ENCODE data around the gene PPP1R16B.

Gene PPP1R16B

GRCh38 chr20:38937000-38937399 lies 131.5 kb downstream of the PPP1R16B start:
- DNase-seq (ENCODE audit: extremely low read depth, low read depth), result no peak
- TF ChIP-seq, protein P1, sequence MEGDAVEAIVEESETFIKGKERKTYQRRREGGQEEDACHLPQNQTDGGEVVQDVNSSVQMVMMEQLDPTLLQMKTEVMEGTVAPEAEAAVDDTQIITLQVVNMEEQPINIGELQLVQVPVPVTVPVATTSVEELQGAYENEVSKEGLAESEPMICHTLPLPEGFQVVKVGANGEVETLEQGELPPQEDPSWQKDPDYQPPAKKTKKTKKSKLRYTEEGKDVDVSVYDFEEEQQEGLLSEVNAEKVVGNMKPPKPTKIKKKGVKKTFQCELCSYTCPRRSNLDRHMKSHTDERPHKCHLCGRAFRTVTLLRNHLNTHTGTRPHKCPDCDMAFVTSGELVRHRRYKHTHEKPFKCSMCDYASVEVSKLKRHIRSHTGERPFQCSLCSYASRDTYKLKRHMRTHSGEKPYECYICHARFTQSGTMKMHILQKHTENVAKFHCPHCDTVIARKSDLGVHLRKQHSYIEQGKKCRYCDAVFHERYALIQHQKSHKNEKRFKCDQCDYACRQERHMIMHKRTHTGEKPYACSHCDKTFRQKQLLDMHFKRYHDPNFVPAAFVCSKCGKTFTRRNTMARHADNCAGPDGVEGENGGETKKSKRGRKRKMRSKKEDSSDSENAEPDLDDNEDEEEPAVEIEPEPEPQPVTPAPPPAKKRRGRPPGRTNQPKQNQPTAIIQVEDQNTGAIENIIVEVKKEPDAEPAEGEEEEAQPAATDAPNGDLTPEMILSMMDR (IDR thresholded peaks at IDR 0.05; ENCODE audit: low read depth, low read length), result no peak

DNA sequence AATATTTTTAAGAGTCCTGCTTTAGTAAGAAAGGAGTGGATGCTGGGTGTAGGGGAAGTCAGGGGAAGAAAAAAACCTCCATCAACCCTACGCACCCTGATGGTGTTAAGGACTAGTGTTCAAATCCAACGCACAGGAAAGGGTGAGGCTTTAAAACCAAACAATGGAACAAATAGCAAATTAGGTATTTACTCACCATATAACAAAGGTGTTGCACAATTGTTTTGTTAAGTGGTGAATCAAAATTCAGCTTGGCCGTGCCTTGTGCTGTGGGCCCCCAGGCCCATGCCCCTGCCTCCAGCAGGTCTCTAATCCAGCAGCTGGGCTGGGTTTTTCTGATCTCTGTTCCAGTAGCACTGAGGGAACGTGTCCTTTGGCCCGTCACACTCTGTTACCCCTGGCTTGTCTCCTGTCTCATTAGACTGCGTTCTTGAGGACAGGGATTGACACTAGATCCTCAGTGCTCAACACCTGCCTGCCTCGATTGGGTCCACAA lies 132.5 kb downstream of the PPP1R16B start:
- TF ChIP-seq, protein P1 (IDR thresholded peaks at IDR 0.05; ENCODE audit: low read depth, low read length), result no peak
- DNase-seq (ENCODE audit: extremely low read depth, low read depth), result no peak

- DNase-seq (ENCODE audit: extremely low read depth, low read depth), result no peak
- TF ChIP-seq, protein P1 (IDR thresholded peaks at IDR 0.05; ENCODE audit: low read depth, low read length), result no peak
These were observed 134.2 kb downstream of the PPP1R16B start for GRCh38 chr20:38939686-38940085.

- no peak for DNase-seq (ENCODE audit: extremely low read depth, low read depth)
- TF ChIP-seq, protein P1 (IDR thresholded peaks at IDR 0.05; ENCODE audit: low read depth, low read length), result no peak
These were observed 135.1 kb downstream of the PPP1R16B start for GRCh38 chr20:38940644-38941043.

- DNase-seq (ENCODE audit: extremely low read depth, low read depth), result no peak
- TF ChIP-seq, protein P1 (IDR thresholded peaks at IDR 0.05; ENCODE audit: low read depth, low read length), result no peak
These were observed 136.4 kb downstream of the PPP1R16B start for GRCh38 chr20:38941726-38942389.

- TF ChIP-seq, protein P1 (IDR thresholded peaks at IDR 0.05; ENCODE audit: low read depth, low read length), result no peak
- DNase-seq (ENCODE audit: extremely low read depth, low read depth), result no peak
These were observed 139.5 kb downstream of the PPP1R16B start for GRCh38 chr20:38945012-38945411.

DNA sequence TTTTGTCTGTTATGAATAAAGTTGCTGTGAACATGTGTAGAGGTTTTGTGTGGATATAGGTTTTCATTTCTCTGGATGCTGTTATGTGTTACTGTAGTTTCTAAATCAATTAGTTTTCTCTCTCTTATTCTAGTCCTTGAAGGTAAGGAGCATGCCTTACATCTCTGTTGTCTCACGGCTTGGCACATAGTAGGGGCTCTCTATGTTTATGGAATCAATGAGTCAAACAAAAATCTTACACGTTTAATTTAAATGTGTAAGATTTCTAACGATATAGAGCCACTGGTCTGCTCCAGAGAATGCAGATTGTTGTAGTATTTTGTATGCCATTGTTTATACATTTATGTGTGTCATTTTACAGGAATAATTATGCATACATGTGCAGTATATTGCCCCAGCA lies 141.3 kb downstream of the PPP1R16B start:
- TF ChIP-seq, protein P1 (IDR thresholded peaks at IDR 0.05; ENCODE audit: low read depth, low read length), result no peak
- no peak for DNase-seq (ENCODE audit: extremely low read depth, low read depth)

Measured in AG09319 (cell line).